Spleen (tissue), 11 donors: ENCODE results near the gene HOGA1. TPM values are rescaled to one million over a fixed set of nuclear protein-coding genes. Genes with fewer than 3 reads are reported as not detected.

Experiments used
- DNase-seq: peaks from one replicate; pipeline ENCODE4 v3.0.0-alpha.2; 2020
- H3K27ac ChIP-seq, 8 donors: fragments of 200-600 bp; sonication (generic) in 7 of 8; 1 replicate in 4 of 8; 2 replicates in 4 of 8; pipeline versions ENCODE4 v1.5.0 to v1.8.0; 2016 to 2021; ENCODE audit warnings: inconsistent platforms in 4 of 8, mild to moderate bottlenecking in 4 of 8, moderate library complexity in 1 of 8
- H3K27me3 ChIP-seq, 7 donors: fragments of 200-600 bp; sonication (generic) in 6 of 7; replicated peaks in 1 of 7; 1 replicate in 4 of 7; 2 replicates in 3 of 7; pipeline versions ENCODE4 v1.5.0 to v1.8.0; 2016 to 2021; ENCODE audit warnings: inconsistent platforms in 3 of 7, mild to moderate bottlenecking in 1 of 7
- H3K36me3 ChIP-seq, 6 donors: fragments of 200-600 bp; sonication (generic) in 5 of 6; 1 replicate in 4 of 6; 2 replicates in 2 of 6; pipeline versions ENCODE4 v1.5.0 to v1.8.0; 2016 to 2021; ENCODE audit warnings: inconsistent platforms in 2 of 6
- H3K4me1 ChIP-seq, 6 donors: fragments of 200-600 bp; sonication (generic) in 5 of 6; 1 replicate in 3 of 6; 2 replicates in 3 of 6; pipeline versions ENCODE4 v1.5.0 to v1.8.0; 2016 to 2021; ENCODE audit warnings: inconsistent platforms in 3 of 6
- H3K4me3 ChIP-seq, 8 donors: fragments of 200-600 bp; sonication (generic) in 7 of 8; 1 replicate in 4 of 8; 2 replicates in 4 of 8; pipeline versions ENCODE4 v1.5.0 to v1.8.0; 2016 to 2021; ENCODE audit warnings: inconsistent platforms in 4 of 8, mild to moderate bottlenecking in 4 of 8, moderate library complexity in 2 of 8
- H3K9me3 ChIP-seq, 8 donors: fragments of 200-600 bp; sonication (generic) in 7 of 8; 1 replicate in 4 of 8; 2 replicates in 4 of 8; pipeline versions ENCODE4 v1.5.0 to v1.8.0; 2016 to 2021; ENCODE audit warnings: inconsistent platforms in 4 of 8
- CTCF ChIP-seq, 11 experiments: fragments of 200-600 bp in 7 of 11; fragments of 450-650 bp in 4 of 11; sonication (generic) in 4 of 11; IDR thresholded peaks in 8 of 11; conservative IDR thresholded peaks in 3 of 11; 1 replicate in 7 of 11; 2 replicates in 4 of 11; pipeline versions ENCODE4 v1.4.0 to v1.8.0; 2016 to 2021; ENCODE audit warnings: antibody characterized with exemption in 11 of 11, inconsistent platforms in 4 of 11, mild to moderate bottlenecking in 1 of 11
- POLR2A ChIP-seq, 3 donors: fragments of 450-650 bp; IDR thresholded peaks; one replicate each; pipeline ENCODE4 v1.5.1; 2017; ENCODE audit warnings: antibody characterized with exemption in 3 of 3, mild to moderate bottlenecking in 1 of 3
- POLR2AphosphoS5 ChIP-seq, 3 donors: sonication (generic); formaldehyde crosslinking; IDR thresholded peaks; one replicate each; pipeline ENCODE4 v1.5.1; 2017; ENCODE audit warnings: antibody characterized with exemption in 3 of 3
- WGBS, 5 donors: extraction: QIAGEN DNeasy Blood & Tissue Kit in 3 of 5; methylation state at CpG; one replicate each; pipeline versions ENCODE4 v1.1.5 to v1.1.7; 2013 to 2018; 5-methylcytosine and 5-hydroxymethylcytosine counted together
- intact Hi-C: fragments of 100-400 bp; cut with DNase I; formaldehyde crosslinking; loops from one replicate; pipeline ENCODE4 v1.15.0; 2023; ENCODE audit warnings: low total_unique reads
- polyA plus RNA-seq, 3 donors: library from polyadenylated mRNA; stranded (reverse); fragments of 200-250 nt; gene quantifications; one replicate each; pipeline ENCODE4 v1.2.1, GENCODE V29; 2013
- total RNA-seq, 7 donors: library from RNA; depleted of rRNA in 3 of 7; stranded (reverse); fragments of >200 nt in 3 of 7; fragmentation: NEBNext Ultra II Directional in 4 of 7; extraction: Animal tissue kit (Norgen Biotek cat#: 25700) in 4 of 7; gene quantifications; one replicate each; pipeline versions ENCODE4 v1.1.0 to v1.2.1, GENCODE V29; 2016 to 2021
- donor health status: healthy with polysubstance abuse.
- donor health status: DM: no; HTN: no; CAD: no; lungs with moderate emphysema.
- donor health status: DM: no; HTN: no; CAD: no.
- donor health status: Bipolar disorder and iron deficiency.
- donor health status: healthy.
- donor health status: DM: no; HTN: no; CAD: no.
- donor health status: DM: yes; HTN: yes; CAD: no.

The HOGA1 gene
- total and polyA plus RNA-seq, 10 donors: 0.11 to 0.42 (median 0.19) TPM; not detected in 5

GRCh38 chr10:97580421-97581367 lies 3.5 kb upstream of the HOGA1 start:
- no peak for TF ChIP-seq POLR2A (IDR thresholded peaks at IDR 0.05)
- no peak for TF ChIP-seq CTCF (IDR thresholded peaks at IDR 0.05 in 8 of 11, conservative IDR thresholded peaks at IDR 0.05 in 3 of 11)
- no peak for TF ChIP-seq POLR2AphosphoS5 (IDR thresholded peaks at IDR 0.05)
- no peaks in the 10 kb centered on the region for H3K4me1 ChIP-seq
- 80 to 92% (median 86%) methylated on average over 9 of the region's 9 CpGs for WGBS, 5 donors
- no peak overlapping the region for H3K27ac ChIP-seq
- H3K9me3 ChIP-seq: no peaks in the 10 kb centered on the region
- DNase-seq: peak; percentile 53
- intact Hi-C loops: no loop called here
- H3K36me3 ChIP-seq: no peaks in the 10 kb centered on the region
- H3K27me3 ChIP-seq: peaks cover 0 to 17% (median 0%) of the 10 kb centered on the region in 7 donors
- H3K4me3 ChIP-seq: no peak overlapping the region

- Histone ChIP-seq H3K36me3 (no peaks in the 10 kb centered on the region), H3K4me3 (no peak overlapping the region), H3K27ac (no peak overlapping the region), H3K9me3 (no peaks in the 10 kb centered on the region), H3K27me3 (peaks cover 0 to 17% (median 0%) of the 10 kb centered on the region in 7 donors), H3K4me1 (no peaks in the 10 kb centered on the region)
- WGBS, 5 donors: 87 to 95% (median 94%) methylated on average over 8 of the region's 8 CpGs
- TF ChIP-seq POLR2A (IDR thresholded peaks at IDR 0.05) (no peak), POLR2AphosphoS5 (IDR thresholded peaks at IDR 0.05) (no peak), CTCF (IDR thresholded peaks at IDR 0.05 in 8 of 11, conservative IDR thresholded peaks at IDR 0.05 in 3 of 11) (no peak)
- peak; percentile 62 for DNase-seq
- intact Hi-C loops: no loop called here
Observed at GRCh38 chr10:97582169-97582568, 2.0 kb upstream of the HOGA1 start.

- H3K9me3 ChIP-seq: no peaks in the 10 kb centered on the region
- no peaks in the 10 kb centered on the region for H3K4me1 ChIP-seq
- TF ChIP-seq POLR2A (IDR thresholded peaks at IDR 0.05) (no peak), POLR2AphosphoS5 (IDR thresholded peaks at IDR 0.05) (no peak), CTCF (IDR thresholded peaks at IDR 0.05 in 8 of 11, conservative IDR thresholded peaks at IDR 0.05 in 3 of 11) (no peak)
- peak; percentile 34 for DNase-seq
- intact Hi-C loops: no loop called here
- peaks cover 0 to 5% (median 0%) of the 10 kb centered on the region in 7 donors for H3K27me3 ChIP-seq
- no peak overlapping the region for H3K4me3 ChIP-seq
- no peak overlapping the region for H3K27ac ChIP-seq
- no peaks in the 10 kb centered on the region for H3K36me3 ChIP-seq
- 85 to 97% (median 91%) methylated on average over 7 to 13 of the region's 13 CpGs for WGBS, 5 donors
Observed at GRCh38 chr10:97583476-97583875, 713 bp upstream of the HOGA1 start.

- Histone ChIP-seq H3K27me3 (no peaks in the 10 kb centered on the region), H3K9me3 (no peaks in the 10 kb centered on the region), H3K4me1 (no peaks in the 10 kb centered on the region), H3K4me3 (no peak overlapping the region), H3K27ac (no peak overlapping the region), H3K36me3 (no peaks in the 10 kb centered on the region)
- DNase-seq: peak; percentile 33
- 66 to 93% (median 90%) methylated on average over 4 to 5 of the region's 5 CpGs for WGBS, 5 donors
- TF ChIP-seq POLR2A (IDR thresholded peaks at IDR 0.05) (no peak), POLR2AphosphoS5 (IDR thresholded peaks at IDR 0.05) (no peak), CTCF (IDR thresholded peaks at IDR 0.05 in 8 of 11, conservative IDR thresholded peaks at IDR 0.05 in 3 of 11) (no peak)
- intact Hi-C loops: no loop called here
Observed at GRCh38 chr10:97584798-97585438, 729 bp downstream of the HOGA1 start.
